HepG2 (cell line): ENCODE measurements around the gene PRMT5. TPM values are rescaled to one million over a fixed set of nuclear protein-coding genes. Genes with fewer than 3 reads are reported as not detected.

Experiments used
- ATF7-NPFF ChIP-seq: sonication (generic); formaldehyde crosslinking; IDR thresholded peaks from 2 replicates; pipeline ENCODE4 v1.8.1; 2023; ENCODE audit warnings: mild to moderate bottlenecking, low read depth, missing genetic modification reagents, moderate library complexity
- CC2D1A ChIP-seq: sonication (generic); formaldehyde crosslinking; IDR thresholded peaks from 2 replicates; pipeline ENCODE4 v1.8.1; 2023; ENCODE audit warnings: mild to moderate bottlenecking, missing genetic modification reagents
- CCDC6 ChIP-seq: sonication (generic); formaldehyde crosslinking; IDR thresholded peaks from 2 replicates; pipeline ENCODE4 v1.8.1; 2022; ENCODE audit warnings: mild to moderate bottlenecking, missing genetic modification reagents, moderate library complexity
- E2F5 ChIP-seq: sonication (generic); formaldehyde crosslinking; conservative IDR thresholded peaks from 2 replicates; pipeline ENCODE4 v1.4.0; 2020; ENCODE audit warnings: missing genetic modification reagents
- EED ChIP-seq: sonication (generic); formaldehyde crosslinking; IDR thresholded peaks from 2 replicates; pipeline ENCODE4 v1.5.0; 2020; ENCODE audit warnings: mild to moderate bottlenecking, missing genetic modification reagents
- IKZF4 ChIP-seq: sonication (generic); formaldehyde crosslinking; IDR thresholded peaks from 2 replicates; pipeline ENCODE4 v1.5.1; 2020; ENCODE audit warnings: borderline replicate concordance, mild to moderate bottlenecking, low read depth, missing genetic modification reagents; ENCODE audit errors: not compliant biosample characterization
- LBX2 ChIP-seq: sonication (generic); formaldehyde crosslinking; IDR thresholded peaks from 2 replicates; pipeline ENCODE4 v1.5.0; 2020; ENCODE audit warnings: missing genetic modification reagents, mild to moderate bottlenecking, borderline replicate concordance
- MIER2 ChIP-seq: IDR thresholded peaks from 2 replicates; pipeline ENCODE4 v1.6.1; 2016; ENCODE audit warnings: missing biosample characterization, missing genetic modification reagents
- MNT ChIP-seq: fragments of 450-650 bp; IDR thresholded peaks from 2 replicates; pipeline ENCODE4 v1.6.1; 2016
- NPAS2 ChIP-seq: sonication (generic); formaldehyde crosslinking; IDR thresholded peaks from 2 replicates; pipeline ENCODE4 v1.8.0; 2022; ENCODE audit warnings: mild to moderate bottlenecking, missing genetic modification reagents, borderline replicate concordance
- RAD21 ChIP-seq: fragments of 450-650 bp; formaldehyde crosslinking; IDR thresholded peaks from 2 replicates; pipeline ENCODE4 v1.5.0; 2020; ENCODE audit warnings: mild to moderate bottlenecking
- SIX1 ChIP-seq: sonication (generic); formaldehyde crosslinking; IDR thresholded peaks from 2 replicates; pipeline ENCODE4 v1.4.0; 2020; ENCODE audit warnings: missing genetic modification reagents, borderline replicate concordance
- TCF12 ChIP-seq, 2 experiments: fragments of 450-650 bp in 1 of 2; sonication (generic) in 1 of 2; formaldehyde crosslinking in 1 of 2; IDR thresholded peaks; 2 replicates each; pipeline versions ENCODE4 v1.6.1 to v1.8.0; 2017 to 2022; ENCODE audit warnings: antibody characterized with exemption in 1 of 2, mild to moderate bottlenecking in 1 of 2, missing genetic modification reagents in 1 of 2, moderate library complexity in 1 of 2
- TERF1 ChIP-seq: sonication (generic); formaldehyde crosslinking; IDR thresholded peaks from 2 replicates; pipeline ENCODE4 v1.8.0; 2022; ENCODE audit warnings: mild to moderate bottlenecking, missing genetic modification reagents, moderate library complexity
- THAP7 ChIP-seq: sonication (generic); formaldehyde crosslinking; IDR thresholded peaks from 2 replicates; pipeline ENCODE4 v1.8.1; 2023; ENCODE audit warnings: mild to moderate bottlenecking, missing genetic modification reagents
- ZBTB43 ChIP-seq: sonication (generic); formaldehyde crosslinking; conservative IDR thresholded peaks from 2 replicates; pipeline ENCODE4 v1.4.0; 2020; ENCODE audit warnings: missing genetic modification reagents
- ZBTB8A ChIP-seq: sonication (generic); formaldehyde crosslinking; IDR thresholded peaks from 2 replicates; pipeline ENCODE4 v1.4.0; 2020; ENCODE audit warnings: mild to moderate bottlenecking, low read depth, missing genetic modification reagents, borderline replicate concordance
- ZNF576 ChIP-seq: sonication (generic); formaldehyde crosslinking; IDR thresholded peaks from 2 replicates; pipeline ENCODE4 v1.4.0; 2020; ENCODE audit warnings: mild to moderate bottlenecking, missing genetic modification reagents
- ZNF652 ChIP-seq: IDR thresholded peaks from 2 replicates; pipeline ENCODE4 v1.6.1; 2016; ENCODE audit warnings: low read depth, borderline replicate concordance
- polyA plus RNA-seq, 8 experiments: library from polyadenylated mRNA; depleted of rRNA in 3 of 8; stranded (reverse) in 7 of 8; unstranded in 1 of 8; fragments of >200 nt; fragmentation: Illumina TruSeq in 4 of 8; extraction: Trizol in 4 of 8; gene quantifications; 2 replicates each; pipeline versions ENCODE4 v1.2.1 to v1.2.3, GENCODE V29; 2011 to 2016; ENCODE audit warnings: low read depth in 4 of 8, missing spikeins in 1 of 8, mixed read lengths in 1 of 8; ENCODE audit not compliant: insufficient read depth in 1 of 8
- total RNA-seq, 5 experiments: library from RNA; depleted of rRNA; stranded (reverse); fragments of >200 nt; fragmentation: Illumina TruSeq; extraction: Trizol; gene quantifications; 2 replicates each; pipeline ENCODE4 v1.2.3, GENCODE V29; 2016; ENCODE audit warnings: low read depth in 1 of 5

The PRMT5 gene
- total and polyA plus RNA-seq, 2 of the 13 experiments (the other 11 are each of a cell fraction or from before 2014, with no cell fraction given), result 210 to 354 TPM

- TF ChIP-seq THAP7 (peak; percentile 46; the same call in 1 of the 2 replicates), ZNF576 (CRISPR knock-in tag) (peak; percentile 78; the same call in 1 of the 2 replicates), MNT (peak; percentile 70), ATF7-NPFF (CRISPR knock-in tag) (peak; percentile 98), EED (CRISPR knock-in tag) (peak; percentile 77), CC2D1A (CRISPR knock-in tag) (peak; percentile 95; the same call in 1 of the 2 replicates), TERF1 (CRISPR knock-in tag) (no peak), ZNF652 (CRISPR knock-in tag) (peak; percentile 66), CCDC6 (CRISPR knock-in tag) (peak; percentile 95; the same call in 1 of the 2 replicates), NPAS2 (CRISPR knock-in tag) (no peak), ZBTB8A (peak; percentile 98), TCF12 (IDR thresholded peaks at IDR 0.05) (no peak; the same call in 1 of the 2 replicates), TCF12 (CRISPR knock-in tag; IDR thresholded peaks at IDR 0.05) (0 out of 2 replicates have a peak, but pooled peaks have one; percentile 76), LBX2 (CRISPR knock-in tag) (peak; percentile 96), IKZF4 (CRISPR knock-in tag) (peak; percentile 96), E2F5 (CRISPR knock-in tag) (peak; percentile 67), SIX1 (CRISPR knock-in tag) (peak; percentile 78; the same call in 1 of the 2 replicates), ZBTB43 (CRISPR knock-in tag) (peak; percentile 87), RAD21 (CRISPR knock-in tag) (peak; percentile 74), MIER2 (CRISPR knock-in tag) (peak; percentile 86)
Observed at GRCh38 chr14:22929104-22929960, at the start of gene PRMT5 (continued).
